GM04503 (cell line): ENCODE results near the gene RAB26.

Experiments
- DNase-seq: peaks from one replicate; pipeline ENCODE4 v3.0.0-alpha.2; 2012; ENCODE audit warnings: low read depth

The RAB26 gene

DNA sequence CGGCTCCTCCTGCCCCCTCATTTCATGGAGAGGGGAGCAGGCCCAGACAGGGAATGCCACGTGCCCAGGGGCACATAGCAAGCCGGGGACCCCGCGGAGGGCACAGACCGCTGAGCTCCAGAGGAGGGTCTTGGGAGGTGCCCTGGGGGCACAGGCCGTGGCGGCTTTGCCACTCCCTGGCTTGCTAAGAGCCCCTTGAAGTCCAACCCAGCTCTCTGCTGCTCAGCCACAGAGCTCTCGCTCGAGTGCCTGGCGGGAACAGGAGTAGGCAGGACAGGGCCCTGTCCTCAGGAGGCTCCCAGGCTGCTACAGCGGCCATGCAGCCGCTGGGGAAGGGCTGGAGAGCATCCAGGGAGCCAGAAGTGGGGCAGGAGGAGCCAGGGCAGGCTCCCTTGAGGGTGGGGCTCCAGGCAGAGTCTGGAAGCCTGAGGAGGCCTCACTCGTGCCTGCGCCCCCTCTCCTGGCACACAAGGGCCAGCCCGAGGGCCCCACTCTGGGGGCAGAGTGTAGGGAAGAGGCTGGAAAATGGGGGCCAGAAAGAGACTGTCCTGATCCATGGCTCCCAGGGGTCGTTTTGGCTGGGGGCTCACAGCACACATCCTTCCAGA, 4.4 kb upstream of the RAB26 start:
- DNase-seq: no peak

GRCh38 chr16:2145843-2146242, 2.6 kb upstream of the RAB26 start:
- DNase-seq: no peak

GRCh38 chr16:2147378-2147777, 1.0 kb upstream of the RAB26 start:
- DNase-seq: no peak

DNA sequence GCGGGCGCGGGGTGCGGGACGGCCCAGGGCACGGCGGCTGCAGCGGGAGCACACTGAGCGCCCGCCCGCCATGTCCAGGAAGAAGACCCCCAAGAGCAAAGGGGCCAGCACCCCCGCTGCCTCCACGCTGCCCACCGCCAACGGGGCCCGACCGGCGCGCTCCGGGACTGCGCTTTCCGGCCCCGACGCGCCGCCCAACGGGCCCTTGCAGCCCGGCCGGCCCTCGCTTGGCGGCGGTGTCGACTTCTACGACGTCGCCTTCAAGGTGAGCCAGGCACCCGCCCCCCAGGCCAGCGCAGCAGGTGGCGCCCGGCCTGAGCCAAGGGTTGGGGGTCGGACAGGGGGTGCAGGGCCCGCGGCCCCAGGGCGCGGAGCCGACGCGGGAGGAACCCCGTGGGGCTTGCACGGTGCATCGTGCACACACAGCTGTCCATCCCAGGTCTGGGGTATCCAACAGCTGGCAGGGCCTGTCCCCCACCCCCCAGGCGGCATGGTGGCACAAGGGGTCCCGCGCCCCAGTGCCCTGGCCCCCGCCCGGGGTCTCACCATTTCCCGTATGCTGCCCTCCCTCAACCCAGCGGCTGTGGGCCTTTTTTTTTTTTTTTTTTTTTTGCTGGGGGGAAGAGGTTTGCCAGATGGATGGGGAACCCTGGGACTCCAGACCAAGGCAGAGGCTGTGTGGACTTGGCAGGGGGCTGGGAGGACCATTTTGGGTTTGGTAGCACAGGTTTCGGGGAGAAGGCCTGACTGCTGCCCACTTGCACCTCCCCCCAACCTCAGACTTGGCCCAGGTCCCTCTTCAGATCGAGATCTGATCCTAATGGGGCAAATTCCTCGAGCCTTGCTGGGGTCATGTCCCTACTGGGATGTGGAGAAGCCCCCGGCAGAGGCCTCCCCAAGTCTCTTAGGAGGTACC, 547 bp downstream of the RAB26 start:
- no peak for DNase-seq

DNA sequence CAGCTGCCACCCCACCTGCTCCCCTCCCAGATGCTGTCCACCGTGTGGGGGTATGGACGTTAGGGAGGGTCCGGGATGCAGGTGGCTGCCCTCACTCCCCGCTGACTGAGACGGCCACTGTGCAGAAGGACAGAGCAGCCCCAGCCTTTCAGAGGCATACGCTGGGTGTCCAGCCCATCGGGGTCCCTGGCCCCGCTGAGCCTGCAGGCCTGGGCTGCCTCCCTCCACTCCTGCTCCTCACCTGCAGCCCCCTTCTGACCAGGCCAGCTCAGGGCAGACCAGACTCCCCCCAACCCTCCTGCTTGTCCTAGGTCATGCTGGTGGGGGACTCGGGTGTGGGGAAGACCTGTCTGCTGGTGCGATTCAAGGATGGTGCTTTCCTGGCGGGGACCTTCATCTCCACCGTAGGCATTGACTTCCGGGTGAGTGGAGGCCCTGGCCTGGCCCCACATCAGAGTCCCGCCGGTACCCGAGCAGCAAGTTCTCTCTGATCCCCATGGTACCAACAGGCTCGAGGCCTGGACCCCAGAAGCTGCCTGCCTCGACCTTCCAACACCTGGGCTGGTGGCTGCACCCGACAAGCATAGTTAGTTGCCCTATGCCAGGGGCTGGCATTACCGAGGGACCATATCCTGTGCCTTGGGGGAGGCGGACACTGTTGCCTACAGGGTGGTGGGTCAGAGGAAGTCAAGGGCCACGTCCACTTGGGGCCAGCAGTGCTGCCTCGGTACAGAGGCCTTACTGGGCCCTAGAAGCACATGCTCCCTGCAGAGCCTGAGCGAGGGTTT, 1.4 kb downstream of the RAB26 start:
- no peak for DNase-seq

GRCh38 chr16:2150418-2151187, 2.2 kb downstream of the RAB26 start:
- no peak for DNase-seq

DNA sequence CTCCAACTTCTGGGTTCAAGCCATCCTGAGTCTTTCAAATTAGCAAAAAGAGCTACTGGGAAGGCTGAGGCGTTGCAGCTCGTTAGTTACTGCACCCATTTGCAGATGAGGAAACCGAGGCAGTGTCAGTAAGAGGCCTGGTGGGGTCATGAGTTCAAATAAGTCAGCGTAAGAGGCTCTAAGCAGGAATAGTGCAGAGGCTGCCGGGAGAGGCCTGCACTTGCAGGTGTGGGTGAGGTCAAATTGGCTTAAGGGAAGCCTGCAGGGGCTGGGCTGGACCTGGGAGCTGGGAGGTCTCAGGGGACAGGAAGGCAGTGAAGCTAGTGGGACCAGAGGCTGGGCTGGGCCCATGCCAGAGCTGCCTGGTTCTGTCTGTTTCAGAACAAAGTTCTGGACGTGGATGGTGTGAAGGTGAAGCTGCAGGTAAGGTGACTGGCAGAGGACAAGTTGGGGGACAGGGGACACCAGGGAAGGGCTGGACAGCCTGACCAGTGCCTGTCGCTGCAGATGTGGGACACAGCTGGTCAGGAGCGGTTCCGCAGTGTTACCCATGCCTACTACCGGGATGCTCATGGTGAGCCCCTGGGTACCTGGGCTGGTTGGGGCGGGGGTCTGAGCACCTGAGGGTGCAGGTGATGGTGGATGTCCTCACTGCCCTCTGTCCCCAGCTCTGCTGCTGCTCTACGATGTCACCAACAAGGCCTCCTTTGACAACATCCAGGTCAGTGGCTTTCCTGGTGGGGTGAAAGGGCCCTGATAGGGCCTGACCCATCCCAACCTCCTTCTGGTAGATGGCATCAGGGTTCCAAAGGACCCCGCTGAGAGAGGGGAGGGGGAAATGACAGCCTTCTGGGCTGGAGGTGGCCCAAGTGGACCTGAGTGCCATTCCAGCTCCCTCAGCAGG, 3.0 kb downstream of the RAB26 start:
- no peak for DNase-seq

DNA sequence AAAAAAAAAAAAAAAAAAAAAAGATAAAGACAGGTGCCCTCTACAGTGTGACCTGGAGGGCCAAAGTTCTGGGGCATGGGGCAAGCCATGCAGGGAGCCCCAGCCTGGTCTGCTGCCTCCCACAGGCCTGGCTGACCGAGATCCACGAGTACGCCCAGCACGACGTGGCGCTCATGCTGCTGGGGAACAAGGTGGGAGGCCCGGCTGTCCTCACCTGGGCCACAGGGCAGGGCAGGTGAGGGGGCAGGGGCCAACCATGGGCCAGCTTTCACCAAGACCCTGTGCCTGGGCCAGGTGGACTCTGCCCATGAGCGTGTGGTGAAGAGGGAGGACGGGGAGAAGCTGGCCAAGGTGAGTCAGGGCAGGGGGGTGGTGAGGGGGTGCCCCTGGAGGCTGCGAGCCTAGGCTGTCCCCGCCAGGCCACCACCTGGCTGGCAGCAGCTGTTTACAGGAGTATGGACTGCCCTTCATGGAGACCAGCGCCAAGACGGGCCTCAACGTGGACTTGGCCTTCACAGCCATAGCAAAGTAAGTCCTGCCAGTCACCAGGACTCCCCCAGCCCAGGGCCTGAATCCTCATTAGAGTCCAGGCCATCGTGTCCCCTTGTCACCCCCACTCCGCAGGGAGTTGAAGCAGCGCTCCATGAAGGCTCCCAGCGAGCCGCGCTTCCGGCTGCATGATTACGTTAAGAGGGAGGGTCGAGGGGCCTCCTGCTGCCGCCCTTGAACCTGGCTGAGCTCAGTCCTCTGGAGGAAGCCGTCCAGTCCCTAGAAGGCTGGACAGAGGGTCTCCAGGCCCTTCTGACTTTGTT, 4.5 kb downstream of the RAB26 start:
- DNase-seq: no peak

GRCh38 chr16:2154533-2155090, 6.2 kb downstream of the RAB26 start:
- no peak for DNase-seq

GRCh38 chr16:2155091-2155950, 6.9 kb downstream of the RAB26 start, which contains the start of gene TRAF7:
TRAF7 (plus strand) TSS chr16:2155782; CDS start chr16:2163921, 8,139 bp downstream.
- peak; percentile 100 for DNase-seq

DNA sequence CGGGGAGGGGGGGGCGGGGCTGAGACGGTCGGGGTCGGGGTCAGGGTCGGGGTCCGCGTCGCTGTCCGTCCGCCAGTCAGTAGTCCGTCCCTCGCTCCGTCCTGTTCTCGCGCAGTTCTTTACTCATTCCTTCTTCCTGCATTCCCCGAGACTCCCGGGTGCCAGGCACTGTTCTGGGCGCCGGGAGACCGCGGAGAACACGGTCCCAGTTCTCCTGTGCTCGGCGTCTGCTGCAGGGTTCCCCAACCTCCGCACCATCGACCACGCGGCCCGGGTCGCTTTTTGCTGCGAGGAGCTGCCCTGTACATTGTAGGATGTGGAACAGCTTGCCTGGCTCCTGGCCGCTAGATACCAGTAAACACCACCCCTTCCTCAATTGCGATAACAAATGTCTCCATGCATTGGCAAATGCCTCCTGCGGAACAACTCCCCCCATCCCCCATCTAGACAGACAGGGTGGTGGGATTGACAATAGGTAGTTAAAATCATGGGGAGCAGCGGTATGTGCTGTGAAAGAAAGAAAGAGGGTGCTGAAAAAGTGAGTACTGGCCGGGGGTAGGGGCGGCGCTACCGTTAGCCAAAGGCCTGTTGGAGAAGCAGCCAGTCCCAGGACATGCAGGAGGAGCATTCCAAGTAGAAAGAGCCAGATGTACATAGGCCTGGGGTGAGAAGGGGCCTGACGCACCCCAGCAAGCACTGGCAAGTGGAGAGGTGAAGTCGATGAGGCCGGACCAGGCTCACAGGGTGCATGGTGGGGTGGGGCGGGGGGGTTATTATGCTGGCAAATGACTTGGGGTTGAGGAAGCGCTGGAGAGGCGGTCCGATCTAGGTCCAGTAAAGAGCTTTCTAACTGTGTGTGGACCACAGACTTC, 7.8 kb downstream of the RAB26 start:
- no peak for DNase-seq

- no peak for DNase-seq
These were observed 8.4 kb downstream of the RAB26 start for GRCh38 chr16:2156849-2157224.

- DNase-seq: no peak
These were observed 9.2 kb downstream of the RAB26 start for GRCh38 chr16:2157480-2158261.

- DNase-seq: no peak
These were observed 9.8 kb downstream of the RAB26 start for GRCh38 chr16:2158262-2158638.

DNA sequence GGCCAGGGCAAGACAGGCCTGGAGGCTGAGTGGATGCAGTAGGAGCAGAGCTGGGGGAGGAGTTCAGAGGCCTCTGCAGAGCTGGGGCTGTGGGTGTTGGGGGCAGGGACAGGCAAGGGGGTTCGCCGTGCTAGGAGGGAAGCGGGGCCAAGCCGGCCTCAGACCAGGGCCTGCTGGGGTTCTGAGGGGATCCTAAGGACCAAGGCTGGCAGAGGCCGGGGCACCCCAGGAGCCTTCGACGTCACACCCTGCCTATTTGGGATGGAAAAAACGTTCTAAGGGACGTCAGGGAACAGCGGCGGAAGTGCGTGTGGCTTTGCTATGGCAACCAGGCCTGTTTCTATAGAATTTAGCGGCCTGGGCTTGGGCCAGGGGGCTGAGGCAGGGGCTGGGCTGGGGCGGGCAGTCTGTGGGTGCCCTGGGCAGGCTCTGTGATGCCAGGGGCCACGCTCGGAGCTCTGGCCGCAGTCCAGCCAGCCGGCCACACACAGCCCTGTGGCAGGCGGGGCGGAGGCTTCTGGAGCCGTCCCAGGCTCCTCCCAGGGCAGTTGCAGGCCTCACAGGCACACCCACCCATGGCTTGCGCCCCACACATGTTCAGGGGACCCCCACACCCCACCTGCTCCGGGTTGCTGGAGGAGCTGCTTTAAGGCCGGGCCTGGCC, 10.9 kb downstream of the RAB26 start:
- no peak for DNase-seq

DNA sequence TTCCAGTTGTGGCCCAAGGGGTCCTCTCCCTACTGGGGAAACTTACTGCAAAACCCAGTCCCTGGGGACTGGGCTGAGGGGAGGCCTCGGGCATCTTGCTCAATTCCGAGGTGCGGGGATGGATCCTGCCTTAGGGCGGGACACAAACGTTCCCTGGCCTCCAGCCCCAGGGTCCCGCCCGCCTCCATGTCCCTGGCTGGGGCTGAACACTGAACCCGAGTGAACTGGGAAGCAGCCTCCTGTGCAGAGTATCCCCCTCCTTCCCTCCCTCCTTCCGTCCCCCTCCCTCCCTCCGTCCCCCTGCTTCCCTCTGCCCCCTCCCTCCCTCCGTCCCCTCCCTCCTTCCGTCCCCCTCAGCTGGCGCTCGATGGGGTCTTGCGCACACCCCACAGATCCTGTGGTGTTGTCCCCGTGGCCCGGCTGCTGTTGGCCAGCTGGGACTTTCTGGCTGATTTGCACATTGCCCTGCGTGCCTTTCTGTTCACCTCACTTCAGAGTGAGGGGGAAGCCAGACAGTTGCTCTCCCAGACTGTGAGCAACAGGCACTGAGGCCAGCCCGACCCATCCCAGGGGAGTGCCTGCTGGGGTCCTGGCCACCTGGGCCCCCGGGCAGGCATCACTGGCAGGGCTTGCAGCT, 12.6 kb downstream of the RAB26 start:
- DNase-seq: no peak
